PC-3 (cell line): Measurements from ENCODE around the gene FSTL4. TPM values are rescaled to one million over a fixed set of nuclear protein-coding genes. Genes with fewer than 3 reads are reported as not detected.

ENCODE experiments used
- ATAC-seq: fragments of 200-7000 bp; cut with Tn5 transposase; 2 replicates; pipeline ENCODE4 v1.9.1; 2020; ENCODE audit warnings: mild to moderate bottlenecking, moderate library complexity
- BruUV-seq: library from RNA; stranded (reverse); fragments of 400-500 nt; replicated peaks from 2 replicates; lab custom pipeline; 2021; lab: Mats Ljungman, UMichigan
- CTCF ChIA-PET: fragments of 300-600 bp; sonication (Branson Sonifier 250); formaldehyde crosslinking; loops from one replicate; lab custom pipeline; 2022; ENCODE audit warnings: antibody characterized with exemption; lab: Charles Lee
- POLR2A ChIA-PET: fragments of 300-600 bp; sonication (Branson Sonifier 250); formaldehyde crosslinking; loops from one replicate; lab custom pipeline; 2022; ENCODE audit warnings: antibody characterized with exemption; ENCODE audit not compliant: unreplicated experiment; lab: Charles Lee
- DNase-seq: peaks from one replicate; pipeline ENCODE4 v3.0.0-alpha.2; 2015
- H2AFZ ChIP-seq: fragments of 300-600 bp; sonication (generic); 2 replicates; pipeline ENCODE4 v1.6.0; 2016; ENCODE audit warnings: antibody characterized with exemption, low read length
- H3F3A ChIP-seq: fragments of 300-600 bp; sonication (generic); one replicate; pipeline ENCODE4 v1.6.0; 2017; ENCODE audit warnings: antibody characterized with exemption, low read length, control low read depth, mild to moderate bottlenecking; ENCODE audit not compliant: unreplicated experiment
- H3K27ac ChIP-seq: fragments of 300-600 bp; sonication (generic); 2 replicates; pipeline ENCODE4 v1.5.1; 2016; ENCODE audit warnings: mild to moderate bottlenecking, low read length
- H3K27me3 ChIP-seq: fragments of 300-600 bp; sonication (generic); 2 replicates; pipeline ENCODE4 v1.6.1; 2016; ENCODE audit warnings: low read length, mixed read lengths
- H3K36me3 ChIP-seq: fragments of 300-600 bp; sonication (generic); 2 replicates; pipeline ENCODE4 v1.6.1; 2016; ENCODE audit warnings: low read depth, mixed run types, low read length, mixed read lengths
- H3K4me1 ChIP-seq: fragments of 300-600 bp; sonication (generic); 2 replicates; pipeline ENCODE4 v1.5.1; 2016; ENCODE audit warnings: low read length; ENCODE audit not compliant: insufficient read depth
- H3K4me2 ChIP-seq: fragments of 300-600 bp; sonication (generic); 2 replicates; pipeline ENCODE4 v1.6.0; 2016; ENCODE audit warnings: low read length
- H3K4me3 ChIP-seq: fragments of 300-600 bp; sonication (generic); 2 replicates; pipeline ENCODE4 v1.5.1; 2016; ENCODE audit warnings: mild to moderate bottlenecking, low read length, mixed read lengths
- H3K79me2 ChIP-seq: fragments of 300-600 bp; sonication (generic); 2 replicates; pipeline ENCODE4 v1.6.1; 2017; ENCODE audit warnings: low read length, mixed read lengths
- H3K9ac ChIP-seq: fragments of 300-600 bp; sonication (generic); 2 replicates; pipeline ENCODE4 v1.6.0; 2016; ENCODE audit warnings: mild to moderate bottlenecking, low read length
- H3K9me2 ChIP-seq: fragments of 300-600 bp; sonication (generic); replicated peaks from 2 replicates; pipeline ENCODE4 v1.6.1; 2016; ENCODE audit warnings: mixed run types, low read length, mixed read lengths
- H3K9me3 ChIP-seq: fragments of 300-600 bp; sonication (generic); 2 replicates; pipeline ENCODE4 v1.6.1; 2016; ENCODE audit warnings: low read length, mixed read lengths
- H4K20me1 ChIP-seq: fragments of 300-600 bp; sonication (generic); 2 replicates; pipeline ENCODE4 v1.6.1; 2016; ENCODE audit warnings: low read length, mixed read lengths
- CTCF ChIP-seq: fragments of 300-600 bp; sonication (generic); conservative IDR thresholded peaks from 2 replicates; pipeline ENCODE4 v1.5.1; 2017; ENCODE audit warnings: antibody characterized with exemption, low read depth, mild to moderate bottlenecking, low read length
- EZH2 ChIP-seq: fragments of 300-600 bp; sonication (generic); IDR thresholded peaks from one replicate; pipeline ENCODE4 v1.6.1; 2017; ENCODE audit warnings: antibody characterized with exemption, mild to moderate bottlenecking, low read length; ENCODE audit not compliant: unreplicated experiment
- EZH2phosphoT487 ChIP-seq: fragments of 300-600 bp; sonication (generic); IDR thresholded peaks from 2 replicates; pipeline ENCODE4 v1.6.1; 2018; ENCODE audit warnings: mild to moderate bottlenecking, antibody characterized with exemption, low read length, borderline replicate concordance
- intact Hi-C: fragments of 100-400 bp; cut with micrococcal nuclease; formaldehyde crosslinking; loops from 2 replicates; pipeline ENCODE4 v1.9.0; 2023
- total RNA-seq: library from RNA; depleted of rRNA; stranded (reverse); fragments of >200 nt; gene quantifications from 2 replicates; pipeline ENCODE4 v1.2.3, GENCODE V29; 2014

Gene FSTL4
- total RNA-seq, 1 experiment from 2014 or later, result 4.2 TPM

GRCh38 chr5:133556551-133556950, 55.8 kb downstream of the FSTL4 start:
- Histone ChIP-seq H3K4me3 (no peak overlapping the region), H3K27ac (no peak overlapping the region), H3K36me3 (no peaks in the 10 kb centered on the region), H3K79me2 (no peaks in the 10 kb centered on the region), H3K4me2 (no peak overlapping the region), H2AFZ (no peak overlapping the region), H3K9ac (no peak overlapping the region), H4K20me1 (no peaks in the 10 kb centered on the region), H3K9me3 (no peaks in the 10 kb centered on the region), H3K4me1 (no peaks in the 10 kb centered on the region), H3K27me3 (no peaks in the 10 kb centered on the region), H3F3A (no peaks in the 10 kb centered on the region), H3K9me2 (no peaks in the 10 kb centered on the region)
- DNase-seq (no peak), ATAC-seq (no peak)
- ChIA-PET CTCF (no interaction called here), POLR2A (no interaction called here)
- intact Hi-C loops, result loop anchor here (10.0 kb wide), 1 partner anchor 318 kb away; no protein-coding TSS in a partner anchor
- no TSS peak for BruUV-seq
- TF ChIP-seq CTCF (no peak), EZH2phosphoT487 (no peak), EZH2 (no peak)

- ChIA-PET CTCF (interaction anchor here (0.7 kb wide), 1 partner anchor 24 kb away, joined by 3 read pairs; no protein-coding TSS in a partner anchor), POLR2A (no interaction called here)
- TF ChIP-seq EZH2phosphoT487 (no peak), EZH2 (no peak), CTCF (no peak)
- H3K4me1 ChIP-seq, result no peaks in the 10 kb centered on the region
- no peaks in the 10 kb centered on the region for H4K20me1 ChIP-seq
- no peak for DNase-seq
- no peak overlapping the region for H3K4me3 ChIP-seq
- no peaks in the 10 kb centered on the region for H3F3A ChIP-seq
- no peaks in the 10 kb centered on the region for H3K27me3 ChIP-seq
- H3K79me2 ChIP-seq, result no peaks in the 10 kb centered on the region
- H3K36me3 ChIP-seq, result no peaks in the 10 kb centered on the region
- H3K4me2 ChIP-seq, result no peak overlapping the region
- H3K9ac ChIP-seq, result no peak overlapping the region
- H2AFZ ChIP-seq, result no peak overlapping the region
- H3K27ac ChIP-seq, result no peak overlapping the region
- no peaks in the 10 kb centered on the region for H3K9me2 ChIP-seq
- H3K9me3 ChIP-seq, result no peaks in the 10 kb centered on the region
- no peak for ATAC-seq
- BruUV-seq, result no TSS peak
- intact Hi-C loops, result loop anchor here (10.0 kb wide), 1 partner anchor 321 kb away; no protein-coding TSS in a partner anchor
Measured at GRCh38 chr5:133554279-133554678, 58.1 kb downstream of the FSTL4 start.

- H3K4me2 ChIP-seq, result no peak overlapping the region
- no peaks in the 10 kb centered on the region for H3K4me1 ChIP-seq
- DNase-seq, result peak; percentile 63
- no peaks in the 10 kb centered on the region for H3K9me3 ChIP-seq
- no peaks in the 10 kb centered on the region for H3K9me2 ChIP-seq
- H3K36me3 ChIP-seq, result no peaks in the 10 kb centered on the region
- intact Hi-C loops, result loop anchor here (1.0 to 10.0 kb wide), 2 partner anchors 322 to 391 kb away; no protein-coding TSS in a partner anchor
- no peaks in the 10 kb centered on the region for H3K79me2 ChIP-seq
- BruUV-seq, result no TSS peak
- H3K9ac ChIP-seq, result no peak overlapping the region
- ChIA-PET CTCF (no interaction called here), POLR2A (no interaction called here)
- no peaks in the 10 kb centered on the region for H4K20me1 ChIP-seq
- no peaks in the 10 kb centered on the region for H3F3A ChIP-seq
- H3K4me3 ChIP-seq, result no peak overlapping the region
- TF ChIP-seq EZH2, result no peak
- peak; percentile 73 for TF ChIP-seq CTCF
- H2AFZ ChIP-seq, result no peak overlapping the region
- H3K27me3 ChIP-seq, result no peaks in the 10 kb centered on the region
- peak; percentile 78 for ATAC-seq
- no peak overlapping the region for H3K27ac ChIP-seq
Measured at GRCh38 chr5:133552925-133553525, 59.3 kb downstream of the FSTL4 start.
